IPS-18c (cell line): ENCODE results near the gene INPP5A.

ENCODE experiments used
- H3K4me3 ChIP-seq: 2 replicates; pipeline ENCODE4 v1.7.0; 2013; ENCODE audit warnings: low read depth, mild to moderate bottlenecking, low read length, moderate library complexity; ENCODE audit not compliant: insufficient read depth
- H3K9me3 ChIP-seq: one replicate; pipeline ENCODE4 v1.6.1; 2013; ENCODE audit warnings: mild to moderate bottlenecking, low read length, moderate library complexity; ENCODE audit not compliant: control insufficient read depth, insufficient read depth

The INPP5A gene

GRCh38 chr10:132646443-132647097 is 109.0 kb downstream of the INPP5A start:
- no peak overlapping the region for H3K4me3 ChIP-seq

GRCh38 chr10:132647424-132647823 is 109.8 kb downstream of the INPP5A start:
- no peak overlapping the region for H3K4me3 ChIP-seq
- no peaks in the 10 kb centered on the region for H3K9me3 ChIP-seq

More at GRCh38 chr10:132646443-132647097, 109.0 kb downstream of the INPP5A start:
- H3K9me3 ChIP-seq: no peaks in the 10 kb centered on the region

GRCh38 chr10:132648072-132648850 is 110.7 kb downstream of the INPP5A start:
- Histone ChIP-seq H3K9me3 (no peaks in the 10 kb centered on the region), H3K4me3 (no peak overlapping the region)

- no peaks in the 10 kb centered on the region for H3K9me3 ChIP-seq
- H3K4me3 ChIP-seq: no peak overlapping the region
These were observed 111.4 kb downstream of the INPP5A start for GRCh38 chr10:132648851-132649528.

- no peak overlapping the region for H3K4me3 ChIP-seq
These were observed 112.2 kb downstream of the INPP5A start for GRCh38 chr10:132649651-132650360.

GRCh38 chr10:132650611-132651250 is 113.1 kb downstream of the INPP5A start:
- no peak overlapping the region; the same call in 1 of the 2 replicates for H3K4me3 ChIP-seq

More at GRCh38 chr10:132649651-132650360, 112.2 kb downstream of the INPP5A start:
- H3K9me3 ChIP-seq: no peaks in the 10 kb centered on the region

GRCh38 chr10:132651511-132652029 is 114.0 kb downstream of the INPP5A start:
- no peak overlapping the region for H3K4me3 ChIP-seq

More at GRCh38 chr10:132650611-132651250, 113.1 kb downstream of the INPP5A start:
- H3K9me3 ChIP-seq: no peaks in the 10 kb centered on the region

GRCh38 chr10:132652446-132652845 is 114.9 kb downstream of the INPP5A start:
- Histone ChIP-seq H3K9me3 (no peaks in the 10 kb centered on the region), H3K4me3 (no peak overlapping the region)

More at GRCh38 chr10:132651511-132652029, 114.0 kb downstream of the INPP5A start:
- H3K9me3 ChIP-seq: no peaks in the 10 kb centered on the region

- Histone ChIP-seq H3K4me3 (no peak overlapping the region), H3K9me3 (no peaks in the 10 kb centered on the region)
These were observed 115.5 kb downstream of the INPP5A start for GRCh38 chr10:132652936-132653590.

GRCh38 chr10:132653721-132654120 is 116.1 kb downstream of the INPP5A start:
- Histone ChIP-seq H3K4me3 (no peak overlapping the region), H3K9me3 (no peaks in the 10 kb centered on the region)

- Histone ChIP-seq H3K4me3 (no peak overlapping the region), H3K9me3 (no peaks in the 10 kb centered on the region)
These were observed 116.6 kb downstream of the INPP5A start for GRCh38 chr10:132654121-132654571.

GRCh38 chr10:132654708-132655661 is 117.4 kb downstream of the INPP5A start:
- no peak overlapping the region for H3K4me3 ChIP-seq

GRCh38 chr10:132655735-132656134 is 118.1 kb downstream of the INPP5A start:
- Histone ChIP-seq H3K4me3 (no peak overlapping the region), H3K9me3 (no peaks in the 10 kb centered on the region)

More at GRCh38 chr10:132654708-132655661, 117.4 kb downstream of the INPP5A start:
- no peaks in the 10 kb centered on the region for H3K9me3 ChIP-seq

GRCh38 chr10:132656283-132657126 is 118.9 kb downstream of the INPP5A start:
- H3K9me3 ChIP-seq: no peaks in the 10 kb centered on the region
- no peak overlapping the region for H3K4me3 ChIP-seq
